T-helper 1 cell treated with Interleukin-12 subunit alpha and Interleukin-12 subunit beta and Interleukin-4 antibody, amounts not matched to agents 30 ng/mL and 1 ng/mL, for 36 hours (primary cell): ENCODE measurements around the gene SVIL. TPM values are rescaled to one million over a fixed set of nuclear protein-coding genes. Genes with fewer than 3 reads are reported as not detected.
"Not testable (repeated sequence)": the region's sequence is repeated elsewhere in the genome, so short reads cannot be mapped to it uniquely, and the experiment has no call there.

ENCODE experiments used
- intact Hi-C: fragments of 100-400 bp; cut with micrococcal nuclease; formaldehyde crosslinking; loops from one replicate; pipeline ENCODE4 v1.15.1; 2024
- total RNA-seq: library from RNA; stranded (reverse); gene quantifications from 2 replicates; pipeline ENCODE4 v1.2.3, GENCODE V29; 2022

SVIL gene
- total RNA-seq, 1 donor from 2014 or later, result 12.9 TPM

- intact Hi-C loops, result no loop called here
Observed at GRCh38 chr10:29519659-29520058, 115.1 kb downstream of the SVIL start.

GRCh38 chr10:29517352-29517923 is 117.3 kb downstream of the SVIL start:
- intact Hi-C loops, result no loop called here

- intact Hi-C loops, result not testable (repeated sequence)
Observed at GRCh38 chr10:29516309-29516932, 118.3 kb downstream of the SVIL start.

GRCh38 chr10:29515879-29516278 is 118.9 kb downstream of the SVIL start:
- intact Hi-C loops, result not testable (repeated sequence)

- intact Hi-C loops, result not testable (repeated sequence)
Observed at GRCh38 chr10:29515104-29515503, 119.7 kb downstream of the SVIL start.

- intact Hi-C loops, result no loop called here
Observed at GRCh38 chr10:29514306-29514705, 120.5 kb downstream of the SVIL start.

GRCh38 chr10:29512425-29512974 is 122.3 kb downstream of the SVIL start:
- intact Hi-C loops, result loop anchor here (1.0 kb wide), 1 partner anchor 67 kb away; no protein-coding TSS in a partner anchor

- intact Hi-C loops, result loop anchor here (1.0 kb wide), 1 partner anchor 67 kb away; no protein-coding TSS in a partner anchor
Observed at GRCh38 chr10:29511806-29512205, 123.0 kb downstream of the SVIL start.

- intact Hi-C loops, result not testable (repeated sequence)
Observed at GRCh38 chr10:29510483-29511157, 124.2 kb downstream of the SVIL start.

GRCh38 chr10:29508554-29509244 is 126.1 kb downstream of the SVIL start:
- intact Hi-C loops, result no loop called here

GRCh38 chr10:29507750-29508149 is 127.0 kb downstream of the SVIL start:
- intact Hi-C loops, result not testable (repeated sequence)

GRCh38 chr10:29506324-29506921 is 128.3 kb downstream of the SVIL start:
- intact Hi-C loops, result not testable (repeated sequence)

- intact Hi-C loops, result no loop called here
Observed at GRCh38 chr10:29502351-29502750, 132.4 kb downstream of the SVIL start.

GRCh38 chr10:29501692-29502091 is 133.1 kb downstream of the SVIL start:
- intact Hi-C loops, result no loop called here

GRCh38 chr10:29499993-29500537 is 134.7 kb downstream of the SVIL start:
- intact Hi-C loops, result loop anchor here (5.0 kb wide), 1 partner anchor 838 kb away; no protein-coding TSS in a partner anchor

GRCh38 chr10:29496341-29497162 is 138.2 kb downstream of the SVIL start:
- intact Hi-C loops, result loop anchor here (1.0 to 5.0 kb wide), 5 partner anchors 26 to 834 kb away; no protein-coding TSS in a partner anchor

GRCh38 chr10:29495366-29495765 is 139.4 kb downstream of the SVIL start:
- intact Hi-C loops, result loop anchor here (5.0 kb wide), 1 partner anchor 833 kb away; no protein-coding TSS in a partner anchor

GRCh38 chr10:29493697-29494096 is 141.1 kb downstream of the SVIL start:
- intact Hi-C loops, result no loop called here

GRCh38 chr10:29492774-29493173 is 142.0 kb downstream of the SVIL start:
- intact Hi-C loops, result no loop called here

- intact Hi-C loops, result no loop called here
Observed at GRCh38 chr10:29491918-29492317, 142.9 kb downstream of the SVIL start.
